HFF-Myc (cell line): ENCODE measurements around the gene FOXP1.

ENCODE experiments used
- DNase-seq: peaks from one replicate; pipeline ENCODE4 v3.0.0-alpha.2; 2011; ENCODE audit warnings: low read depth; ENCODE audit errors: extremely low read depth
- H3K4me3 ChIP-seq: replicated peaks from 2 replicates; pipeline ENCODE4 v1.5.1; 2011; ENCODE audit warnings: low read depth, mild to moderate bottlenecking, control low read depth, low read length
- CTCF ChIP-seq: IDR thresholded peaks from 2 replicates; pipeline ENCODE4 v1.5.1; 2012; ENCODE audit warnings: mild to moderate bottlenecking, low read depth, low read length, control low read depth; ENCODE audit errors: missing control alignments

The FOXP1 gene

GRCh38 chr3:71305231-71306206, 278.0 kb downstream of the FOXP1 start:
- DNase-seq = no peak
- no peak overlapping the region for H3K4me3 ChIP-seq
- TF ChIP-seq CTCF = no peak

GRCh38 chr3:71304684-71305083, 278.8 kb downstream of the FOXP1 start:
- DNase-seq = no peak
- no peak overlapping the region for H3K4me3 ChIP-seq

GRCh38 chr3:71304247-71304646, 279.3 kb downstream of the FOXP1 start:
- TF ChIP-seq CTCF = no peak
- no peak for DNase-seq
- H3K4me3 ChIP-seq = no peak overlapping the region

More at GRCh38 chr3:71304684-71305083, 278.8 kb downstream of the FOXP1 start:
- no peak for TF ChIP-seq CTCF

GRCh38 chr3:71303627-71304200, 279.8 kb downstream of the FOXP1 start:
- TF ChIP-seq CTCF = no peak
- no peak overlapping the region for H3K4me3 ChIP-seq
- DNase-seq = no peak

GRCh38 chr3:71302604-71303003, 280.9 kb downstream of the FOXP1 start:
- no peak overlapping the region for H3K4me3 ChIP-seq
- no peak for TF ChIP-seq CTCF
- DNase-seq = no peak

GRCh38 chr3:71300951-71301393, 282.6 kb downstream of the FOXP1 start:
- no peak overlapping the region for H3K4me3 ChIP-seq
- no peak for DNase-seq
- no peak for TF ChIP-seq CTCF
